ENCODE results near the gene OR5D14.

Gene OR5D14

DNA sequence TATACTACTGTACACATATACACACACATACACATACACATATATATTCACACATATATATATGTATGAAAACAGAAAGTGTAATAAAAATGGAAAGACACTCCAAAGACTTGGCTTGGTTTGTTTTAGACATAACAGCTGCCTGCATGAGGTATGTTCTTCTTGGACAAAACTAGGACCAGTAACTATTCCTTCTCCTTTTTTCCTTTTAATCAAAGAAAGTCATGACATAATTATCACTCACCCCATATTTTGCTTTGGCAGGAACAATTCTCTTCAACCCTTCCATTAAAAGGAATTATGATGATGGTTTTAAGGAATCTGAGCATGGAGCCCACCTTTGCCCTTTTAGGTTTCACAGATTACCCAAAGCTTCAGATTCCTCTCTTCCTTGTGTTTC, at the start of gene OR5D14:
Gene OR5D14 (plus strand): TSS at position 301 of the 400 bp plus-strand sequence. CDS start 0 bp downstream, at position 301.
- FAIRE-seq: no peak

- no peak for FAIRE-seq
Measured at GRCh38 chr11:55773138-55773537, 22.2 kb upstream of the OR5D14 start, which contains the start of gene OR5D13. Gene OR5D13, plus strand, starts transcription at chr11:55773438. Its CDS starts 0 bp downstream, at chr11:55773438.

- FAIRE-seq: no peak
Measured at GRCh38 chr11:55791606-55792005, 3.8 kb upstream of the OR5D14 start.

GRCh38 chr11:55793321-55793720, 2.0 kb upstream of the OR5D14 start:
- FAIRE-seq: no peak

DNA sequence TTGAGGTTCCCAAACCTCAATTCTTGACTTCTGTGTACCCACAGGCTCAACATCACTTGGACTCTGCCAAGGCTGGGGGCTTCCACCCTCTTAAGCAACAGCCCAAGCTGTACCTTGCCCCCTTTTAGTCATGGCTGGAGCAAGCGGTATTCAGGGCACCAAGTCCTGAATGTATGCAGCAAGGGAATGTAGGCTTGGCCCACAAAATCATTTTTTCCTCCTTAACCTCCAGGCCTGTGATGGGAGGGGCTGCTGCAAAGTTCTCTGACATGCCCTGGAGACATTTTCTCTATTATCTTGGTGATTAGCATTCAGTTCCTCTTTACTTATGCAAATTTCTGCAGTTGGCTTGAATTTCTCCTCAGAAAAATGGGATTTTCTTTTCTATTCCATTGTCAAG, 10.9 kb downstream of the OR5D14 start:
- no peak for FAIRE-seq

DNA sequence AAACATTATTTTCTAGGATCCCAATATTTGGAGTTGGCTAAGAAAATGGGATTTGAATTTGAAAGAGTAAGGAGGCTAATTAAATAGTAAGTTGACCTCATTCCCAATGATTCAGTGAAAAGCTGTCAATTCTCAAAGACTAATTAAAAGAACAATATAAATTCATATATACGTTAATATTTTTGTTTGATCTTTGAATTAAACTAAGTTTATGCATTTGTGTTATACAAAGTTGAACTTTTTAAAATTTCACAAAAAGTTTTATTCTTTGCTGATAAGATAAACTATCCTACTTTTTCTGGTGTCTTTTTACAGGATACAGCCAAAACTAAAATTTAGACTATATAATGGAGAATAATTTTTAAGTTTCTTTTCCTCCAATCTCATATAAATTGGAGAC, 15.7 kb downstream of the OR5D14 start, which contains the start of gene OR5L1:
Gene OR5L1 (plus strand): TSS at position 301 of the 400 bp plus-strand sequence. CDS start 100 bp downstream, outside the sequence.
- no peak for FAIRE-seq

DNA sequence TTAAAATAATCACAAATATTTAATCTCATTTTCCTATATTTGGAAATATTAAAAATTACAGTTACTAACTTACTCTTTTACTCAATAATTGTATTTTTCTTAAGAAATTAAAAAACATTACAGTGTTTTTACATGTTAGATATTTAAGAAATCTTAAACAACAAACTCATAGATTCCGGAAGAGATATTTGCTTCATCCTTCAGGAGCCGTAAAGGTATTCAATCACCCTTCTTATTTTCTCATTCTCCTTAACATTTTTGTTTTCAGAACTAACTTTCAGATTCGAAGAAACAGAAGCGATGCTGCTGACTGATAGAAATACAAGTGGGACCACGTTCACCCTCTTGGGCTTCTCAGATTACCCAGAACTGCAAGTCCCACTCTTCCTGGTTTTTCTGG, 24.0 kb downstream of the OR5D14 start, which contains the start of gene OR5D18:
Gene OR5D18 (plus strand): TSS at position 301 of the 400 bp plus-strand sequence. CDS start 0 bp downstream, at position 301.
- FAIRE-seq: no peak

- FAIRE-seq: no peak
Measured at GRCh38 chr11:55826919-55827318, 31.6 kb downstream of the OR5D14 start, which contains the start of gene OR5L2. Gene OR5L2, plus strand, starts transcription at chr11:55827219. Its CDS starts 0 bp downstream, at chr11:55827219.

GRCh38 chr11:55838452-55838851, 43.1 kb downstream of the OR5D14 start, which contains the start of gene OR5D16:
Gene OR5D16, plus strand, starts transcription at chr11:55838752. Its CDS starts 0 bp downstream, at chr11:55838752.
- no peak for FAIRE-seq

All from G401.6 (cell line).